Measurements from ENCODE around the gene MLLT10. TPM values are rescaled to one million over a fixed set of nuclear protein-coding genes. Genes with fewer than 3 reads are reported as not detected.
A peak's percentile ranks its signal among the peaks of the same experiment; 100 is the strongest.

Gene MLLT10
- total RNA-seq, 1 experiment from 2014 or later, result 72.3 TPM

DNA sequence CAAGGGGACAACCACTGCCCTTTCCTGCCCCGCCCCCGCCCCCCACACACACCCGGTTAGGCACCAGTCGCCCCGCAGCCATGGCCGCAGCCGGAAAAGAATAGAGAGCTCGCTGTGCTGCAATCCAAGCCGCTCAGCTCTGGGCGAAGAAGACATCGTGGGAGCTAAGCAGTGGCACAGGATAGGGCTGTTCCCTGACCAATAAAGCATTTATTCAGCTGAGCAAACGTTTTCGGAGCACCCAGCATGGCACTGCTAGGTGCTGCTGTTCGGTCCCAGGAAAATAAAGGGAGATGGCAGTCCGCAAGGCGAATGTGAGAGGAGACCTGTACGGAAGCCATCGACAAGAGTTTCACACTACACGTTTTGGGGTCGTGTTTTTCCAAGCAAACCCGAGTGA, 26.9 kb upstream of the MLLT10 start:
- H2BK120ac ChIP-seq (ENCODE audit: low read depth, low read length, poor library complexity, severe bottlenecking), result no peak overlapping the region
- no peak overlapping the region for H3K27ac ChIP-seq (ENCODE audit: insufficient read length, low read depth, low read length)
- H3K79me1 ChIP-seq (ENCODE audit: insufficient read depth, low read depth, low read length, poor library complexity, severe bottlenecking), result no peaks in the 10 kb centered on the region
- no peak overlapping the region for H3K4ac ChIP-seq (ENCODE audit: low read depth, low read length)
- H3K4me3 Mint-ChIP-seq, result peak overlapping the region; percentile 60 to 80
- peak overlapping the region; percentile 2 for H3K9ac ChIP-seq (ENCODE audit: extremely low read depth, insufficient read length, low read length)
- H4K5ac ChIP-seq (ENCODE audit: insufficient read length, low read depth, low read length), result no peak overlapping the region
- no peaks in the 10 kb centered on the region for H4K20me1 ChIP-seq (ENCODE audit: control insufficient read depth, insufficient read depth, insufficient read length)
- no peaks in the 10 kb centered on the region; a peak in 2 of 5 replicates for H3K9me3 Mint-ChIP-seq
- no peak overlapping the region for H4K91ac ChIP-seq (ENCODE audit: insufficient read length, low read depth, low read length)
- no peaks in the 10 kb centered on the region for H3K36me3 Mint-ChIP-seq (ENCODE audit: insufficient read depth in 1 of 3, low read depth in 3 of 3)
- H3K23ac ChIP-seq (ENCODE audit: insufficient read length, low read depth, low read length), result no peak overlapping the region
- no peak overlapping the region for H2BK5ac ChIP-seq (ENCODE audit: insufficient read length, low read length)
- H3K9me3 ChIP-seq (ENCODE audit: control insufficient read depth, low read depth, low read length), result no peaks in the 10 kb centered on the region
- H3K27ac Mint-ChIP-seq, result no peak overlapping the region; a peak in 1 of 7 replicates
- no peak overlapping the region for H2AFZ ChIP-seq (ENCODE audit: low read length)
- no peak overlapping the region for H4K8ac ChIP-seq (replicated peaks; ENCODE audit: insufficient read length, low read depth, low read length)
- no peaks in the 10 kb centered on the region for H3K79me2 ChIP-seq (ENCODE audit: insufficient read depth, low read length)
- no peak overlapping the region for H3K18ac ChIP-seq (ENCODE audit: insufficient read length, low read depth, low read length)
- DNase-seq, result no peak
- H3K56ac ChIP-seq (ENCODE audit: insufficient read length, low read depth, low read length), result no peak overlapping the region
- WGBS (ENCODE audit: extremely low coverage, insufficient read length, low lambda C conversion rate), result no CpG with 5 or more reads among the region's 21 CpGs
- H3K27me3 Mint-ChIP-seq (ENCODE audit: low read depth), result peaks cover 34% of the 10 kb centered on the region
- no peak overlapping the region for H3K14ac ChIP-seq (ENCODE audit: insufficient read depth, low read length)
- peaks cover 11% of the 10 kb centered on the region; the same call in 1 of the 2 replicates for H3K4me1 ChIP-seq (ENCODE audit: insufficient read depth, low read length)
- H3T11ph ChIP-seq (ENCODE audit: low read length), result no peak overlapping the region
- peak overlapping the region; percentile 85 for H3K4me2 ChIP-seq (ENCODE audit: insufficient read depth, insufficient read length, low read length)
- H2AK5ac ChIP-seq (ENCODE audit: insufficient read length, low read length), result no peak overlapping the region
- TF ChIP-seq, protein P1, sequence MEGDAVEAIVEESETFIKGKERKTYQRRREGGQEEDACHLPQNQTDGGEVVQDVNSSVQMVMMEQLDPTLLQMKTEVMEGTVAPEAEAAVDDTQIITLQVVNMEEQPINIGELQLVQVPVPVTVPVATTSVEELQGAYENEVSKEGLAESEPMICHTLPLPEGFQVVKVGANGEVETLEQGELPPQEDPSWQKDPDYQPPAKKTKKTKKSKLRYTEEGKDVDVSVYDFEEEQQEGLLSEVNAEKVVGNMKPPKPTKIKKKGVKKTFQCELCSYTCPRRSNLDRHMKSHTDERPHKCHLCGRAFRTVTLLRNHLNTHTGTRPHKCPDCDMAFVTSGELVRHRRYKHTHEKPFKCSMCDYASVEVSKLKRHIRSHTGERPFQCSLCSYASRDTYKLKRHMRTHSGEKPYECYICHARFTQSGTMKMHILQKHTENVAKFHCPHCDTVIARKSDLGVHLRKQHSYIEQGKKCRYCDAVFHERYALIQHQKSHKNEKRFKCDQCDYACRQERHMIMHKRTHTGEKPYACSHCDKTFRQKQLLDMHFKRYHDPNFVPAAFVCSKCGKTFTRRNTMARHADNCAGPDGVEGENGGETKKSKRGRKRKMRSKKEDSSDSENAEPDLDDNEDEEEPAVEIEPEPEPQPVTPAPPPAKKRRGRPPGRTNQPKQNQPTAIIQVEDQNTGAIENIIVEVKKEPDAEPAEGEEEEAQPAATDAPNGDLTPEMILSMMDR (conservative IDR thresholded peaks at IDR 0.05), result no peak
- peaks cover 18% of the 10 kb centered on the region; the same call in 1 of the 2 replicates for H3K27me3 ChIP-seq (ENCODE audit: insufficient read depth, low read length)
- peaks cover 76 to 79% of the 10 kb centered on the region in 2 experiments for H3K4me1 Mint-ChIP-seq
- H3K23me2 ChIP-seq (ENCODE audit: insufficient read length, low read depth, low read length, poor library complexity, severe bottlenecking), result peaks cover 37% of the 10 kb centered on the region
- H2BK12ac ChIP-seq (ENCODE audit: insufficient read length, low read depth, low read length), result no peak overlapping the region
- H2BK20ac ChIP-seq (ENCODE audit: low read depth, low read length, poor library complexity, severe bottlenecking), result no peak overlapping the region
- H2BK15ac ChIP-seq (ENCODE audit: low read depth, low read length), result no peak overlapping the region
